Hematopoietic multipotent progenitor cell treated with erythropoietin and hydrocortisone succinate and interleukin-3 and kit ligand, for 15 days (in vitro differentiated cells): ENCODE measurements around the gene PDGFA.
"Not testable (repeated sequence)": the region's sequence is repeated elsewhere in the genome, so short reads cannot be mapped to it uniquely, and the experiment has no call there.

ENCODE experiments used
- DNase-seq: peaks from one replicate; pipeline ENCODE4 v3.0.0-alpha.2; 2015; ENCODE audit warnings: low spot score

The PDGFA gene

DNA sequence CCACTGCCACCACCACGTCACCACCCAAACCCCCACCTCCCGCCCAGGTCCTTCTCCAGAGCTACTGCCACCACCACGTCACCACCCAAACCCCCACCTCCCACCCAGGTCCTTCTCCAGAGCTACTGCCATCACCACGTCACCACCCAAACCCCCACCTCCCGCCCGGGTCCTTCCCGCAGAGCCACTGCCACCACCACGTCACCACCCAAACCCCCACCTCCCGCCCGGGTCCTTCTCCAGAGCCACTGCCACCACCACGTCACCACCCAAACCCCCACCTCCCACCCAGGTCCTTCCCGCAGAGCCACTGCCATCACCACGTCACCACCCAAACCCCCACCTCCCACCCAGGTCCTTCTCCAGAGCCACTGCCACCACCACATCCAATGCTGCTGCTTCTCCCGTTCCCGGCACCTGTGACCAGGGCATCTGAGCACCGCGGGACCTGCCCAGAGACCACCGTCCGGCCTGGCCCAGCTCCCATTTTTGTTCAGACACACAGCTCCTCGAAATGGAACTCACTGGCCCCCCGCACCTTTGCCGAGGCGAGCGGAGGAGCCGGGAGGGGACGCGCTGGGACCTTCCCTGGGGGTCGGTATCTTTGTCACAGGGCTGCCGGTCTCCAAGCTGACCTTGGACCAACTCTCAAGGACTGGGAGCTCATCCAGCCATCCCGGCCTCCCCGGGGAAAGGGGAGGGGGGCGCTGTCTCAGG lies 32.7 kb upstream of the PDGFA start:
- DNase-seq: not testable (repeated sequence)

DNA sequence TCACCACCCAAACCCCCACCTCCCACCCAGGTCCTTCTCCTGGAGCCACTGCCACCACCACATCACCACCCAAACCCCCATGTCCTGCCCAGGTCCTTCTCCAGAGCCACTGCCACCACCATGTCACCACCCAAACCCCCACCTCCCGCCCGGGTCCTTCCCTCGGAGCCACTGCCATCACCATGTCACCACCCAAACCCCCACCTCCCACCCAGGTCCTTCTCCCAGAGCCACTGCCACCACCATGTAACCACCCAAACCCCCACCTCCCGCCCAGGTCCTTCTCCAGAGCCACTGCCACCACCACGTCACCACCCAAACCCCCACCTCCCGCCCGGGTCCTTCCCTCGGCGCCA lies 31.9 kb upstream of the PDGFA start:
- not testable (repeated sequence) for DNase-seq

DNA sequence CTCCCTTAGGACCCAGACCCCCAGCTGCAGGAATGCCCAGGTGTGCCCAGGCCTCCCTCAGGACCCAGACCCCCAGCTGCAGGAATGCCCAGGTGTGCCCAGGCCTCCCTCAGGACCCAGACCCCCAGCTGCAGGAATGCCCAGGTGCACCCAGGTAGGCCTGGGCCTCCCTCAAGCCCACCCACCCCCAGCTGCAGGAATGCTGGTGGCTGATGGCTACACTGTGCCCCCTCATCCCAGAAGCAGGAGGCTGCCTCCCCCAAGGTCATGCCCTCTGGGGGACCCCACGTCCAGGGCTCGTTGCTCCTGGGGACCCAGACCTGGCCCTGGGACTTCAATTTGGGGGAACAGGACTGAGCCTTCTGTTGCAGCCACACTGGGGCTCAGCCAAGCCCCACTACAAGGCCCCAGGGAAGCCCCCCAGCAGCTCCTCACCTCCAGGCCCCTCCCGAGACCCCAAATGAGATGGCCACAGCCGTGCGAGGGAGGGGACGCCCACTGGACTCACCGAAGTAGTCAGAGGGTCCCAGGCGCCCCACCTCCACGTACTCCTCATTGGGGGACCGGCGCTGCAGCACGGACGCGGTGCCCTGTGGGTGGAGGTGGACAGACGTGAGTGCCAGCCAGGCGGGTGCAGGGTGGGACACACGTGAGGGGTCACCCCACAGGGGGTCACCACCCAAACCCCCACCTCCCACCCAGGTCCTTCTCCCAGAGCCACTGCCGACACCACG lies 31.4 kb upstream of the PDGFA start:
- DNase-seq: no peak

DNA sequence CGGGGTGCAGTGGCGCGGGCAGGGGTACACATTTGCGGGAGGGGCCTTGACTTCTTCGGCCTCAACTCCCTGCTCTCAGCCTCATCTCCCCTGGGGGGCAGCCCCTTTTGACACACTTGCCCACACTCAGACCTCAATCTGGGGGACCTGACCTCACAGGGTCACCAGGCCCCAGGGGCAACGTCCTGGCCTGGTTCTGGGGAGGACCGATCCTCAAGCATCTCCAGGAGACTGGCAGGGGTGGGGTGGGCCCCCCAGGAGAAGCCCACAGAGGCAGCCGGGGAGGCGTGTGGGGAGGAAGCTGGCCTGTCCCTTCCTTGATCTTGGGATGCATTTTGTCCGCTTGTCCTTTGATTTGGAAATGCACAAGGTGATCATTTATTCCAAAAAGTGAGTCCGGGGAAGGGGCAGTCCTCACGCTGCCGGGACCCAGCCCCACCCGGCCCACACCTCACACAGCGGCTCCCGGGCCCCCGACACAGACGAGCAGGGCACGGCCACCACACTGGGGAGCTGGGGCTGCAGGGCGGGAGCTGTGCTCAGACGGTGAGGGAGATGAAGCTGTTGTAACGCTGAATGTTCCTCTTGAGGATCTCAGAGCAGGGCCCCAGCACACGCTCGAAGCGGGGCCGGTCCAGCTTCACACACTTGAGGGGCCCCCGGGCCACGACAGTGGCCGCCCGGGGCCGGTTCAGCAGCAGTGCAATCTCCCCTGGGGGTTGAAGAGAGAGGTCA lies 30.4 kb upstream of the PDGFA start:
- DNase-seq: no peak

DNA sequence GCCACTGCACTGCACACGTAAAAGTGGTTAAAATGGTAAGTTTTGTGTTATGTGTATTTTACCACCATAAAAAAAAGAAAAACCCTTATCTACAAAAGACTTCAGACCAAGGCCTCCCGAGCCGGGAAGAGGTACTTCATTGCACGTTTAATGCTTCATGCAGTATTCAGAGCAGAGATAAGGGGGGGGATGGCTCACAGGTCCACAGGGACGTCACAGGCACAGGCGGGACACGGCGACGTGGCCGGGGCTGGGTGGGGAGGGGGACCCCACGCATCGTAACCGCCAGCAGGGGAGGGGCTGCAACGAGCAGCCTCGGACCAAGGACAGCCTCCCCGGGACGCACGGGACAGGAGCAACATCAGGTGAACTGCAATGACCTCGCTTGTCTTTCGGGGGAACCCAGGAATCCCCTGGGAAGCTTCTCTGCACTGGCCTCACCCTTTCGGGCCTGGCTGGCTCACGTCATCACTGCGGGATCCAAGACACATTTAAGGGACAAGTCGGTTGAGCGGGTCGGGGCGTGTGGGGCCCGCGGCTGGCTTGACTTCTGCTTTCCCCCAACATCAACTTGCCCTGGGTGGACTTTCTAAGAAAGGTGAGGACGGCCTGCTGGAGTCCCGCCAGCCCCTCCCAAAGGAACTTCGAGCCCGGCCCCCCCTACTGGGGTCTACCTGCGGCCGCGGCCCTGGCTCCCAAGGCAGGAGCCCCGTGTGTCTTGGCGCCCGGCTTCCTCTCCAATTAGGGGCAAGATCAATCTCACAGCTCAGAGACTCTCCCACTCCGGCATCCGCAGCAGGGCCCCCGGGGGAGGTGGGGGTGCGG lies 29.6 kb upstream of the PDGFA start:
- DNase-seq: no peak

DNA sequence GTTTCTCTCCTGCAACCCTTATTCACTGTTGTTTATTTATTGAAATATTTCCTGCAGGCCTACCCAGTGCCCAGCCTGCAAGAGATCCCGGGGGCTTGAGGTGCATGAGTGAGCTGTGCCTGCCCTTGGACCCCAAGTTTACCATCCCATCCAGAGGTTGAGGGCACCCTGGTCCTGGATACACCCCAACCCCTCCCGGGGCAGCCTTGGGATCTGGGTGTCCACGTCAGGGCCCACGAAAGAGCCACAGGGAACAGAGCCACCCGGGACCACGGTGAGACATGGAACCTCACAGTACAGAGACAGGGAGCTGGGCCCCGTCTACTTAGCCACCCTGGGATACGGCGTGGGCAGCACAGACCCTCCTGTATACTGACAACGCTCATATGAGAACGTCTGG lies 28.8 kb upstream of the PDGFA start:
- no peak for DNase-seq

DNA sequence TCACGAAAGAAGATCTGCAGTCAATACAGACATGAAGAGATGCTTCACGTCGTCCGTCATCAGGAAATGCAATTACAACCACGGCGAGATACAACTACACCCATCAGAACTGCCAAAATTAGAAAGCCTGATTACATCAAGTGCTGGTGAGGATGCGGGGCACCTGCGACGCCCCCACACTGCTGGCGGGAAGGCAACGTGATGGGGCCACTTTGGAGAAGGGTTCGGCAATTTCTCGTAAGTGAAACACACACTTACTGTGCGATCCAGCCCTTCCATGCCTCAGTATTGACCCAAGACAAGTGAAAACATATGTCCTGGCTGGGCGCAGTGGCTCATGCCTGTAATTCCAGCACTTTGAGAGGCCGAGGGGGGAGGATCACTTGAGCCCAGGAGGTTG lies 25.8 kb upstream of the PDGFA start:
- DNase-seq: no peak

DNA sequence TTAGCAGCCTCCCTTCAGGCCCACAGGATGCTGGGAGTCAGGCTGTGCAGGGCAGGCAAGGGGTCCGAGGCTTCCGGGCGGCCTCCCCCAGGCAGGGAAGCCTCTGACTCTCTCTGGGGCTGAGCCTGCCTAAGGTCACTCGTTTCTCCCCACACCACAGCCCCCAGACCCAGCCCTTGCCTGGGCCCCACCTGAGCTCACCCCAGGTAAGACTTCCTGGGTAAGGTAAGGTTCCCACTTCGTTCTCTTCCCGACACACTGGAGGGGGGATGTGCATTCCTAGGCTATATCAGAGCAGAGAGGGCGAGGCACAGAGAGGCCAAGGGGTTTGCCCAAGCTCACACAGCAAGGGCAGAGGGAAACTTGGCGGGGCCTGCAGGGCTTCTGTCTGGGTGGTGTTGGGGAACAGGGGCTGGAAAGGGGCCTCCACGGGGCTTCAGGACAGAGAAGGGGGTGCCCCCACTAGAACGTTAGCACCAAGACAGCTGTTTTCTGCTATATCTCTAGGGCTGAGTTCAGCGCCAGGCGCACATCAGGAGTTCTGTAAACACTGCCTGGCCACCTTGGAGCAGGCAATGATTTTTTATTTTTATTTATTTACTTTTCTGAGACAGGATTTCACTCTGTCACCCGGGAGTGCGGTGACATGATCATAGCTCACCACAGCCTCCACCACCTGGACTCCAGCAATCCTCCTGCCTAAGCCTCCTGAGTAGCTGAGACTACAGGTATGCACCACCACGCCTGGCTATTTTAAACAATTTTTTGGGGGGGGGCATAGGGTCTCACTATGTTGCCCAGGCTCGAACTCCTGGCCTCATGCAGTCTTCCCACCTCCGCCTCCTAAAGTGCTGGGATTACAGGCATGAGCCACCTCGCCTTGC lies 24.9 kb upstream of the PDGFA start:
- DNase-seq: no peak

DNA sequence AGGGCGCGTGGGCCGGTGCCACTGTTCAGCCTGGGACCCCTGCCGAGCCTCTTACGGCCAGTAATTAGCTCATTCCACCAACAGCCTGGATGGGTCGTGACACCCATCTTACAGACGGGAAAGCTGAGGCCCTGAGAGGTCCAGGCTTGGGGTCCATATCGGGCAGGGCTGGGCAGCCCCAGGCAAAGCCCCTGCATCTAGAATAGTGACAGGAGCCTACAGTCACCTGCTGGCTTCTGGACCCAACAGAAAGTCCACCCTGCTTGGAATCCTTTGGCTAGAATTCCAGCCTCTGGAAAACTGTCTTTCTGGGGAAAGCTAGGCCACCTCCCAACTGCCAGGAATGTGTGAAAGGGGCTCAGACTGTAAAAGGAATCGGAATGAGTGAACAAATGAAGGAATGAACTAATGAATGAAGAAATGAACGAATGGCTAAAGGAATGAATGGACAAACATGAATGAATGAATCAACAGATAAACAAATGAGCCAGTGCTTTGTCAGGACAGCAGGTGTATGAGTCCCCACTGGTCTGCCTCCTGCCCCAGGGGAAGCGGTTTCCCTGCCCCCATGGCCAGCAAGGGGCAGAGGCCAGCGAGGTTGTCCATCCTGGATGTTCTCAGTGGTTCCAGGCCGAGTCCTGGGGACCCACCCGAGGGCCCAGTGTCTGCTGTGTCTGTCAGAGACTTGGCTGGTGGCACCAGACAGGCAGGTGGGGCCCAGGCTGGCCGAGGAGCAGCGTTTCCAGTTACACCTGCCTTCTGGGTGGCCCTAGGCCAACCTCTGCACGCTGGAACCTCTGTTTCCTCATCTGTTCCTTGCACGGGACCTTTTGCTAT lies 24.1 kb upstream of the PDGFA start:
- no peak for DNase-seq

DNA sequence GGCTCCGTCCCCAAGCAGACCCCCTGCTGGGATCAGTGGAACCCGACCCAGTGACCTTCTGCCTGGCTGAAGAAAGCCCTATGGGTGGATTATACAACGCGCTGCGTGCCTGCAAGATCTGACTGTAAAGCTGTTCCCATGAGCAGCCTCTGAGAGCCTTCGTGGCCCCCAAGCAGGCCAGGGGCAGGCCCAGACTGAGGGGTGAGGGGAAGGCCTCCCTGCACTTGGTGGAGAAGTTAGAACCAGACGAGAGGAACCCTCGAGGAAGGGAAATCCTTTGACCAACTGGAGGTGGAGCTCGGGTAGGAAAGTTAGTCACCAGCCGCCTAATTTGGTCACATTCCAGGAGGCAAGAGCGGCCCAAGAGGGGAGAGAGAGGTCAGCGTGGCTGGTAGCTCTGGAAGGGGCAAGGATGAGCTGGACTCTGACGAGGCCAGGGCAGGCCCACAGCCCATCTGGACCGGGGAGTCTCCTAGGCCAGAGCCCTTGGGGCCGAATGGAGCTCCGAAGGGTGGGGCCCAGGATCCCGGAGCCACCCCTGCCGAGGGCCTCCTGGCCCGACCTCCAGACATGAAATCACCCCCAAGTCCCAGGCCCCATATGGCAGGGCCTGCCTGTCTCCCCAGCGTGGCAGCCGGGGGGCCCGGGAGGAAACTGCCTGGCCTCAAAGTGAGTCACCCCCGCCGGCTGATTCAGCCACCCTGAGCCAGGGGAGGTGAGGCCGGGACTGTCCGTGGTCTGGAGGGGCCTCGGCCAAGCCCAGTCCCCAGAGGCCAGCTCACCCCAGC lies 23.3 kb upstream of the PDGFA start:
- no peak for DNase-seq

DNA sequence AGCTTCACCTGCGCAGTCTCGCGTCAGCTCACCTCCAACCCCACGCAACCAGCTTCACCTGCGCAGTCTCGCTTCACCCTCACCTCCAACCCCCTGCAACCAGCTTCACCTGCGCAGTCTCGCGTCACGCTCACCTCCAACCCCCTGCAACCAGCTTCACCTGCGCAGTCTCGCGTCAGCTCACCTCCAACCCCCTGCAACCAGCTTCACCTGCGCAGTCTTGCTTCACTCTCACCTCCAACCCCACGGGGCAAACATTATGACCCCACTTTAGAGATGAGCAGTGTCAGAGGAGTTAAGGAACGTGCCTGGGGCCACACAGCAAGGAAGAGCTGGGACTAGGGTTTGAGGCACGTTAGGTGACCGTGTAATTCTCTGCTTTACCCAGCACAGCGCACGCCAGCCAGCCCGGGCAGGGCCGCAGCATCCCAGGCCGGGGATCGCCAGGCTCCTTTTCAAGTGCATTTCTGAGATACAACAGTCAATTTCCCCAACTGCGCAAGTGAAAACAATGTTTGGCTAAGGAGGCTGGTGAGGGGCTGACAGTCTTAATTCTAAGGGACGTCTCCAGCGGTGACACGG lies 22.6 kb upstream of the PDGFA start:
- DNase-seq: no peak

DNA sequence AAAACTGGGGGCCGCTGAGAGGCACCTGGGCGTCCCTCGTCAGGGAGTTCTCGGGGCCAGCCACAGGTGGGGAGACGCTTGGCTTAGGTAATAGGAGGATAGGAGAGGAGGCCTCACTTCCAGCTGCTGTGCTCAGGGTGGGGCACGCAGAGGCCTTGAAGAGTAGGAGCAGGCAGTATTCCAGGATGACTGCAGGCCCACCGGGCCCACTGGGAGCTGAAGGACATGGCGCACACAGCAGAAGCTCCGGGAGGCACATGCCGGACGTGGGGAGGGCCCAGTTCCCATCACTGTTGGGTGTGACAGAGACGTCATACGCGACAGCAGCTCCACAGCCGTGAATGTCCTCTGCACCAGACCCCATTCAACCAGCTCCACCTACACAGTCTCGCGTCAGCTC lies 22.0 kb upstream of the PDGFA start:
- DNase-seq: no peak

DNA sequence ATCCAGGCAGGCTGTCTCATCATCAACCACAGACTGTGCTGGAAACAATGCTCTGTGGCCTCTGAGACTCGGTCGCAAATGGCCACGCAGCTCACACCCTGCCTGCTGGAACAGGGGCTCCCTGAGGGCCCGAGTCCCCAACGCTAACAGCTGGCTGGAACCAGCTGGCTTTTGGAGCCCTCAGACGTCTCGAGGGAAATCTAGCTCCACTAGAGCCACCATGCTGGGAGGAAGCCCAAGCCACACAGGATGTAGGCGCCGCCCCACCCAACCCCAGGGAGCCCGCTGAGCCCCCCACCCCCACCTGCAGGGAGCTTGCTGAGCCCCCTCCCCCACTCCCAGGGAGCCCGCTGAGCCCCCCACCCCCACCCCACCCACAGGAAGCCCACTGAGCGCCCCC lies 21.4 kb upstream of the PDGFA start:
- no peak for DNase-seq

DNA sequence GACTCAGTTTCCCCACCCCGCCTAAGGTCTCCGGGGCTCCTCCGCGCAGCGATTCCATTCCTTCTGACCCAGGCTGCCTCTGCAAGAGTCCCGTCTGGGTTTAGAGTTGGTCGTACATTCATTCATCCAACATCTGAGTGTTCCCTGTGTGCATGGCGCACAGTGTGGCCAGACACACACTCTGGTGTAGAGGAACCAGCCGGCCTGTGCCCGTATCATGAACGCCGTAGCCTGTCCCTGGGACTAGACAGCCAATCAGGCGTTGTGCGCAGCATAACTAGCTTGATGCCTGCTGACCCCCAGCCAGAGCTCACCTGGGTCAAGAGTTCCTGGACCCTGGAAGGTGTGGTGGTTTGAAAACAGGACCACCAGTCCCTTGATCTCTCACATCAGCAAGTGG lies 20.9 kb upstream of the PDGFA start:
- DNase-seq: no peak

DNA sequence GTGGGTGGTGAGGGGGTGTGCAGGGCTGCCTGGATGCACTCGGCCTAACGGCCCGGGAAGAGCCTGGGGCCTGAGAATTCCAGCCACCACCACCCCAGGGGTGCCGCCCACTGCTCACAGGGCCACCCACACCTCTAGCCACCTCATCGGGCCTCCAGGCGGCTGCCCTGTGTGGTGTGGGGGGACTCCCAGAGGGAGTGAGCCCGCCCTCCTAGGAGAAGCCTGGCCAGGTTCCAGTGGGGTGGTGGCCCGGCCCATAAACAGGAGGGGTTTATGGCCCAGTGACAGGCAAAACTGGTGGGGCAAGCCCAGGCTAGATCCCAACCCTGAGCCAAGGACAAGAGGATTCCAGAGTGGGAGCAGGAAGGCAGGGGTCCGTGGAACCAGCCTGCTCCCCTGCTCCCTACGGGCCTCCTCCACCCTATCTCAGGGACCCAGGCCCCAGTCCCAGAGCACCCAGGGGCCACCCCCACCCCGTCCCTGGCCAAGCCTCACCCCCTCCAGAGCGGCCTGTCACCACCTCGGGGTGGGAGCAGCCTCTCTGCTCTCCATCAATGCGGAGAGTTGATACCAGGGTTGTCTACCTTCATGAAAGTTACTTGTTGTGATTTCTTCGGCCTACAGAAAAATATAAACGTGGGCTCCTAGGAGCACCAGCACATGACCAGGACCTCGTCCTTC lies 20.2 kb upstream of the PDGFA start:
- DNase-seq: no peak

DNA sequence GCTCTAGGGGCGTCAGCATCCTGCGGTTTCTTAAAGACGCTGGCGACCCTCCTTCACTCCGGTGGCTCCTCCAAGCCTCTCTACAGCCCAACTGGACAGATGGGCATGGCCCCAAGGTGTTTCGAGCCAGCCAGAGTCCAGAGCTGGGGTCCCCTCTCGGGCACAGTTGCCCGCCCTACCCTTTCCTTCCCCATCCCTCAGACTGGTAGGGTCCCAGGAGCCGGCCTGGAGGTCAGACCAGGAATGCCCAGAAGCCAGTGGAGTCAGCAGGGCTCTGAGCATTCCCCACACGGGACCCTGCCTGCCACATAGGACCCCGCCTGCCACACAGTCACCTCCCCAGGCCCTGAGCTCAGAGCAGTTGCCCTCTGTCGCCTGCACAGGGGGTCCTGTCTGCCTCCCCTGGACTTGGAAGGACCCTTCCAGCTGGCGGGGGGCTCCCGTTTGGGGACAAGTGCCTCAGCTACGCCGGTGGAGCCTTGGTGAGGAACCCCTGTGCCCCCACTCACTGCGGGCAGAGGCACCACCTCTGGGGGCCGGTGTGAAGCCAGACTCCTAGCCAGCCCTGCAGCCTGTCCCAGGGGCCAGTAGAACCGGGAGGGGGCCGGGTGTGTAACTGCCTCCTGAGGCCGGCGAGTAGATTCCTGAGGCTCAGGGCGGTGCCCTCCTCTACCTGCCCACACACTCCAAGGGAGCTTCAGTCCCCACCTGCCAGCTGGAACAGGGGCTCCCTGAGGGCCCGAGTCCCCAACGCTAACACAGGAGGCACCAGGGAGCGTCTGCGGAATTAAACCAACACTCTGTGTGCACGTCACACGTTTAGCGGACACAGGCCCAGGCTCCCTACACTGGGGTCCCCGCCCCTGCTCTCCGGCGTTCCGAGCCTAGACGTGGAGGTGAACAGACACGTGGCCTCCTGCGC lies 19.4 kb upstream of the PDGFA start:
- DNase-seq: no peak

DNA sequence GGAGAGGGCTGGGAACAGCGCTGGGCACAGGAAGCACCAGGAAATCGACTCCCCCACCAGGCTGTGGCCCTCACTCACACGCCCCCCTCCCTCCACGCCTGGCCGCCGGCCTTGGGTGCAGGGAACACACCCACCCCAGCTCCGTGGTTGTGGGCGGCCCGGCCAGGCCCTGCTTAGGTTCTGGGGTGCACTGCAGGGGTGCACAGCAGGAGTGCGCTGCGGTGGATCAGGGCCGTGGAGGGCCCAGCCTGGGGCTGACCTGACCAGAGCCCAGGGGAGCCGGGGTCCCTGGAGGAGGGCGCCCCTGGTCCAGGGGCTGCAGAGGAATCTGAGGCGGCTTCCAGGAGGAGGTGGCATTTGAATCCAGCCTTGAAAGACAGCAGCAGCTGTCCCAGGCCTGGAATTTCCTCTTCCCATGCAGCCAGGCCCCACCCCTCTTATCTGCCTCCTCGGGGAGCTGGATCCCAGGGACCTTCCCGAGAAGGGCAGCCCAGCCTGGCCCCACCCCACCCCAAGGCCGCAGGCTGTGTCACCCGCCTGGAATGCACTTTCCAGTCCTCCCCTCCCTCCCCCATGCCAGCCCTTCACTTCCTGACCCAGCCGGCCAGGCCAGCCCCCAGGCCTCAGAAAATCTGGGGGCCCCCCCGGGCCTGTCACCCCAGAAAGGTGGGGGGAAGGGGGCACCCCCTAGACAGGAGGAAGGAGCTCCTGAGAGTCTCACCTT lies 18.4 kb upstream of the PDGFA start:
- DNase-seq: no peak
